ENCODE results near the gene ARHGEF19. TPM values are rescaled to one million over a fixed set of nuclear protein-coding genes. Genes with fewer than 3 reads are reported as not detected.
"Not testable (repeated sequence)": the region's sequence is repeated elsewhere in the genome, so short reads cannot be mapped to it uniquely, and the experiment has no call there.

Gene ARHGEF19
- total RNA-seq, 4 donors from 2014 or later = 3.3 to 4.6 (median 3.9) TPM

GRCh38 chr1:16199700-16200099, 12.8 kb downstream of the ARHGEF19 start:
- Histone ChIP-seq H3K27ac (replicated peaks in 1 of 4) (no peak overlapping the region), H3K4me3 (no peak overlapping the region), H3K27me3 (no peaks in the 10 kb centered on the region), H3K9me3 (no peaks in the 10 kb centered on the region), H3K36me3 (peaks cover 0 to 20% (median 4%) of the 10 kb centered on the region in 4 donors), H3K4me1 (no peaks in the 10 kb centered on the region)
- intact Hi-C loops (cut with DNase I) = no loop called here
- no peak for TF ChIP-seq CTCF (IDR thresholded peaks at IDR 0.05)
- no peak for TF ChIP-seq EP300 (IDR thresholded peaks at IDR 0.05)
- TF ChIP-seq POLR2A (IDR thresholded peaks at IDR 0.05; ENCODE audit: low read depth) = no peak
- TF ChIP-seq POLR2AphosphoS5 (IDR thresholded peaks at IDR 0.05) = no peak
- 97% methylated on average over 4 of the region's 4 CpGs for WGBS
- DNase-seq (ENCODE audit: extremely low spot score) = no peak

GRCh38 chr1:16199157-16199501, 13.3 kb downstream of the ARHGEF19 start:
- H3K4me1 ChIP-seq = no peaks in the 10 kb centered on the region
- no peak for DNase-seq (ENCODE audit: extremely low spot score)
- peaks cover 0 to 20% (median 4%) of the 10 kb centered on the region in 4 donors for H3K36me3 ChIP-seq
- no peaks in the 10 kb centered on the region for H3K27me3 ChIP-seq
- no peak overlapping the region for H3K27ac ChIP-seq (replicated peaks in 1 of 4)
- H3K9me3 ChIP-seq = no peaks in the 10 kb centered on the region
- TF ChIP-seq POLR2AphosphoS5 (IDR thresholded peaks at IDR 0.05) = no peak
- no peak for TF ChIP-seq POLR2A (IDR thresholded peaks at IDR 0.05; ENCODE audit: low read depth)
- TF ChIP-seq CTCF (IDR thresholded peaks at IDR 0.05) = no peak
- no peak for TF ChIP-seq EP300 (IDR thresholded peaks at IDR 0.05)
- intact Hi-C loops (cut with DNase I) = no loop called here
- WGBS = 64% methylated on average over 1 of the region's 1 CpG
- no peak overlapping the region for H3K4me3 ChIP-seq

GRCh38 chr1:16198444-16199156, 13.9 kb downstream of the ARHGEF19 start:
- H3K4me3 ChIP-seq = no peak overlapping the region

GRCh38 chr1:16196874-16197273, 15.6 kb downstream of the ARHGEF19 start:
- H3K4me1 ChIP-seq = no peaks in the 10 kb centered on the region
- TF ChIP-seq EP300 (IDR thresholded peaks at IDR 0.05) = no peak
- no peak for TF ChIP-seq CTCF (IDR thresholded peaks at IDR 0.05)
- TF ChIP-seq POLR2AphosphoS5 (IDR thresholded peaks at IDR 0.05) = no peak
- TF ChIP-seq POLR2A (IDR thresholded peaks at IDR 0.05; ENCODE audit: low read depth) = no peak
- 93% methylated on average over 2 of the region's 3 CpGs for WGBS
- H3K9me3 ChIP-seq = no peaks in the 10 kb centered on the region
- DNase-seq (ENCODE audit: extremely low spot score) = no peak
- no peak overlapping the region for H3K4me3 ChIP-seq
- H3K27me3 ChIP-seq = no peaks in the 10 kb centered on the region
- no peak overlapping the region for H3K27ac ChIP-seq (replicated peaks in 1 of 4)
- H3K36me3 ChIP-seq = peaks cover 0 to 13% (median 0%) of the 10 kb centered on the region in 4 donors
- intact Hi-C loops (cut with DNase I) = no loop called here

More at GRCh38 chr1:16198444-16199156, 13.9 kb downstream of the ARHGEF19 start:
- H3K27ac ChIP-seq (replicated peaks in 1 of 4) = no peak overlapping the region
- H3K9me3 ChIP-seq = no peaks in the 10 kb centered on the region
- no peak for DNase-seq (ENCODE audit: extremely low spot score)
- H3K36me3 ChIP-seq = peaks cover 0 to 20% (median 4%) of the 10 kb centered on the region in 4 donors
- no peak for TF ChIP-seq POLR2AphosphoS5 (IDR thresholded peaks at IDR 0.05)
- no peak for TF ChIP-seq POLR2A (IDR thresholded peaks at IDR 0.05; ENCODE audit: low read depth)
- TF ChIP-seq CTCF (IDR thresholded peaks at IDR 0.05) = no peak
- H3K4me1 ChIP-seq = no peaks in the 10 kb centered on the region
- intact Hi-C loops (cut with DNase I) = no loop called here
- WGBS = 92% methylated on average over 3 of the region's 8 CpGs
- H3K27me3 ChIP-seq = no peaks in the 10 kb centered on the region

GRCh38 chr1:16196139-16196538, 16.3 kb downstream of the ARHGEF19 start:
- H3K4me1 ChIP-seq; H3K36me3 ChIP-seq; H3K9me3 ChIP-seq; H3K27me3 ChIP-seq; H3K4me3 ChIP-seq; H3K27ac ChIP-seq (replicated peaks in 1 of 4); DNase-seq (ENCODE audit: extremely low spot score); intact Hi-C loops (cut with DNase I): not testable (repeated sequence)
- WGBS = 86% methylated on average over 4 of the region's 4 CpGs
